HG03457 (cell line): ENCODE measurements around the gene DNHD1.
A peak's percentile ranks its signal among the peaks of the same experiment; 100 is the strongest.

ENCODE experiments used
- ATAC-seq: cut with Tn5 transposase; IDR thresholded peaks from one replicate; pipeline ENCODE4 v1.9.1; 2021; ENCODE audit warnings: moderate number of reproducible peaks; ENCODE audit not compliant: unreplicated experiment

Gene DNHD1

GRCh38 chr11:6609502-6610015, 112.5 kb downstream of the DNHD1 start:
- ATAC-seq = no peak

- ATAC-seq = no peak
Measured at GRCh38 chr11:6610591-6610990, 113.5 kb downstream of the DNHD1 start.

GRCh38 chr11:6611092-6611962, 114.2 kb downstream of the DNHD1 start:
- no peak for ATAC-seq

GRCh38 chr11:6611963-6612212, 114.8 kb downstream of the DNHD1 start:
- no peak for ATAC-seq

- peak; percentile 75 for ATAC-seq
Measured at GRCh38 chr11:6612213-6613041, 115.3 kb downstream of the DNHD1 start, which contains the start of gene TAF10. Gene TAF10 (minus strand): TSS chr11:6612216. CDS start chr11:6612189, 27 bp downstream.

- no peak for ATAC-seq
Measured at GRCh38 chr11:6613496-6613895, 116.4 kb downstream of the DNHD1 start.

GRCh38 chr11:6614446-6614845, 117.4 kb downstream of the DNHD1 start:
- ATAC-seq = no peak

- ATAC-seq = no peak
Measured at GRCh38 chr11:6615046-6615445, 118.0 kb downstream of the DNHD1 start.

GRCh38 chr11:6615882-6616585, 119.0 kb downstream of the DNHD1 start:
- ATAC-seq = no peak

- ATAC-seq = no peak
Measured at GRCh38 chr11:6616596-6617250, 119.6 kb downstream of the DNHD1 start.

GRCh38 chr11:6617315-6617781, 120.3 kb downstream of the DNHD1 start:
- no peak for ATAC-seq

GRCh38 chr11:6618117-6619003, 121.3 kb downstream of the DNHD1 start:
- no peak for ATAC-seq

GRCh38 chr11:6619004-6619745, 122.1 kb downstream of the DNHD1 start, which contains the start of gene TPP1:
Gene TPP1 (minus strand): TSS chr11:6619422. CDS start chr11:6619400, 22 bp downstream.
- peak; percentile 97 for ATAC-seq

- ATAC-seq = no peak
Measured at GRCh38 chr11:6620636-6621035, 123.6 kb downstream of the DNHD1 start.
